H1 (cell line): ENCODE measurements around the gene KRTAP4-9. TPM values are rescaled to one million over a fixed set of nuclear protein-coding genes. Genes with fewer than 3 reads are reported as not detected.

ENCODE experiments used
- CTCF ChIA-PET: fragments of 300-600 bp; sonication (Branson Sonifier 250); formaldehyde crosslinking; loops from one replicate; lab custom pipeline; 2021; ENCODE audit not compliant: partially characterized antibody; lab: Charles Lee
- POLR2A ChIA-PET: fragments of 300-600 bp; sonication (Branson Sonifier 250); formaldehyde crosslinking; loops from one replicate; lab custom pipeline; 2021; ENCODE audit warnings: inconsistent platforms; ENCODE audit not compliant: partially characterized antibody; lab: Charles Lee
- DNase-seq, 2 experiments: peaks; one replicate each; pipeline versions ENCODE4 v3.0.0 to v3.0.0-alpha.2; 2010 to 2022; ENCODE audit warnings: low spot score in 2 of 2, low read depth in 1 of 2, mixed read lengths in 1 of 2
- FAIRE-seq: peaks from 2 replicates; lab custom pipeline; 2011; peaks lifted over from hg19 to GRCh38; lab: Jason Lieb, UNC
- H2AFZ ChIP-seq: 2 replicates; pipeline ENCODE4 v1.8.1; 2012; ENCODE audit warnings: low read length, inconsistent platforms
- H2AK5ac ChIP-seq: 2 replicates; pipeline ENCODE4 v1.6.1; 2013; ENCODE audit warnings: low read depth, low read length
- H2BK120ac ChIP-seq: replicated peaks from 2 replicates; pipeline ENCODE3; 2013; ENCODE audit warnings: low read depth, low read length, inconsistent platforms
- H2BK12ac ChIP-seq: 2 replicates; pipeline ENCODE4 v1.6.1; 2013; ENCODE audit warnings: low read depth, low read length
- H2BK15ac ChIP-seq: 2 replicates; pipeline ENCODE4 v1.6.1; 2013; ENCODE audit warnings: low read length
- H2BK20ac ChIP-seq: 2 replicates; pipeline ENCODE4 v1.6.1; 2013; ENCODE audit warnings: low read length
- H2BK5ac ChIP-seq: 2 replicates; pipeline ENCODE4 v1.6.1; 2013; ENCODE audit warnings: low read depth, low read length
- H3K14ac ChIP-seq: 2 replicates; pipeline ENCODE4 v1.6.1; 2013; ENCODE audit warnings: inconsistent platforms; ENCODE audit not compliant: insufficient read length
- H3K18ac ChIP-seq: 2 replicates; pipeline ENCODE4 v1.6.1; 2013; ENCODE audit warnings: low read length; ENCODE audit errors: extremely low read depth
- H3K23ac ChIP-seq: 2 replicates; pipeline ENCODE4 v1.6.1; 2013; ENCODE audit warnings: inconsistent platforms; ENCODE audit not compliant: insufficient read length
- H3K23me2 ChIP-seq: 2 replicates; pipeline ENCODE4 v1.6.1; 2013; ENCODE audit warnings: low read depth, low read length
- H3K27ac ChIP-seq: 2 replicates; pipeline ENCODE4 v1.6.1; 2011; ENCODE audit warnings: low read depth, low read length, inconsistent platforms
- H3K27me3 ChIP-seq, 4 experiments: replicated peaks in 1 of 4; 1 replicate in 1 of 4; 2 replicates in 3 of 4; pipeline versions ENCODE4 v1.6.1 to v1.8.1; 2011 to 2013; ENCODE audit warnings: low read length in 3 of 4, mild to moderate bottlenecking in 3 of 4, inconsistent platforms in 2 of 4, mixed read lengths in 2 of 4, moderate library complexity in 1 of 4; ENCODE audit not compliant: control insufficient read depth in 3 of 4, insufficient read depth in 3 of 4; ENCODE audit errors: extremely low read depth in 1 of 4
- H3K36me3 ChIP-seq, 4 experiments: 2 replicates each; pipeline versions ENCODE4 v1.6.1 to v1.8.1; 2011 to 2013; ENCODE audit warnings: mild to moderate bottlenecking in 4 of 4, low read length in 3 of 4, moderate library complexity in 2 of 4, control low read depth in 1 of 4, inconsistent platforms in 1 of 4; ENCODE audit not compliant: insufficient read depth in 4 of 4, control insufficient read depth in 2 of 4
- H3K4ac ChIP-seq: replicated peaks from 2 replicates; pipeline ENCODE3; 2013; ENCODE audit warnings: low read length, low read depth, mixed read lengths, inconsistent platforms; ENCODE audit not compliant: insufficient read length
- H3K4me1 ChIP-seq, 4 experiments: replicated peaks in 1 of 4; 1 replicate in 1 of 4; 2 replicates in 3 of 4; pipeline versions ENCODE4 v1.6.1 to v1.8.1; 2011 to 2013; ENCODE audit warnings: low read length in 3 of 4, inconsistent platforms in 2 of 4, mixed read lengths in 1 of 4; ENCODE audit not compliant: insufficient read depth in 4 of 4, control insufficient read depth in 3 of 4
- H3K4me2 ChIP-seq, 2 experiments: 2 replicates each; pipeline versions ENCODE4 v1.6.1 to v1.8.1; 2011 to 2013; ENCODE audit warnings: low read depth in 2 of 2, low read length in 2 of 2, control low read depth in 1 of 2, inconsistent platforms in 1 of 2, mild to moderate bottlenecking in 1 of 2; ENCODE audit not compliant: insufficient read depth in 1 of 2
- H3K4me3 ChIP-seq, 4 experiments: fragments of 200-600, 300-600 bp in 1 of 4; sonication (generic), shearing (Covaris generic), sonication (Bioruptor Twin) in 1 of 4; 2 replicates each; pipeline versions ENCODE4 v1.5.1 to v1.8.1; 2011 to 2016; ENCODE audit warnings: low read length in 4 of 4, low read depth in 3 of 4, control low read depth in 2 of 4, inconsistent platforms in 2 of 4, mild to moderate bottlenecking in 2 of 4, mixed read lengths in 1 of 4, moderate library complexity in 1 of 4; ENCODE audit not compliant: insufficient read depth in 2 of 4; ENCODE audit errors: extremely low read depth in 1 of 4
- H3K56ac ChIP-seq: replicated peaks from 2 replicates; pipeline ENCODE3; 2013; ENCODE audit warnings: low read depth, mild to moderate bottlenecking, mixed read lengths, low read length, inconsistent platforms; ENCODE audit not compliant: insufficient read length
- H3K79me1 ChIP-seq: 2 replicates; pipeline ENCODE4 v1.6.1; 2013; ENCODE audit warnings: low read depth, low read length, control low read depth
- H3K79me2 ChIP-seq, 2 experiments: 2 replicates each; pipeline versions ENCODE4 v1.6.1 to v1.8.1; 2012 to 2013; ENCODE audit warnings: low read length in 2 of 2, mild to moderate bottlenecking in 2 of 2, inconsistent platforms in 1 of 2; ENCODE audit not compliant: insufficient read depth in 2 of 2, control insufficient read depth in 1 of 2
- H3K9ac ChIP-seq, 4 experiments: replicated peaks in 1 of 4; 1 replicate in 1 of 4; 2 replicates in 3 of 4; pipeline versions ENCODE4 v1.6.1 to v1.8.1; 2011 to 2013; ENCODE audit warnings: low read depth in 3 of 4, low read length in 3 of 4, control low read depth in 2 of 4, mild to moderate bottlenecking in 2 of 4, moderate library complexity in 2 of 4, inconsistent platforms in 1 of 4; ENCODE audit errors: extremely low read depth in 1 of 4
- H3K9me3 ChIP-seq, 2 experiments: 2 replicates each; pipeline versions ENCODE4 v1.6.1 to v1.8.1; 2012 to 2013; ENCODE audit warnings: mild to moderate bottlenecking in 2 of 2, moderate library complexity in 2 of 2, control low read depth in 1 of 2, inconsistent platforms in 1 of 2, low read depth in 1 of 2, low read length in 1 of 2, mixed read lengths in 1 of 2; ENCODE audit not compliant: insufficient read depth in 2 of 2
- H4K20me1 ChIP-seq, 2 experiments: replicated peaks in 1 of 2; 2 replicates each; pipeline versions ENCODE3 to v1.8.1; 2011 to 2013; ENCODE audit warnings: inconsistent platforms in 2 of 2, low read length in 2 of 2, mild to moderate bottlenecking in 1 of 2; ENCODE audit not compliant: insufficient read depth in 2 of 2, control insufficient read depth in 1 of 2
- H4K5ac ChIP-seq: 2 replicates; pipeline ENCODE4 v1.6.1; 2013; ENCODE audit warnings: low read length, low read depth, mixed read lengths, inconsistent platforms; ENCODE audit not compliant: insufficient read length
- H4K8ac ChIP-seq: 2 replicates; pipeline ENCODE4 v1.8.0; 2013; ENCODE audit warnings: mild to moderate bottlenecking, moderate library complexity, low read length, inconsistent platforms; ENCODE audit not compliant: insufficient read depth; ENCODE audit errors: extremely low read depth
- H4K91ac ChIP-seq: replicated peaks from 2 replicates; pipeline ENCODE3; 2013; ENCODE audit warnings: low read length, mixed read lengths, inconsistent platforms; ENCODE audit not compliant: insufficient read length
- ASH2L ChIP-seq: fragments of 200-600, 300-600 bp; sonication (generic); IDR thresholded peaks from one replicate; pipeline ENCODE4 v1.7.1; 2017; ENCODE audit warnings: low read length
- BCL11A ChIP-seq, 2 experiments: IDR thresholded peaks; one replicate each; pipeline ENCODE4 v1.6.1; 2011; ENCODE audit warnings: low read depth in 2 of 2, low read length in 2 of 2, mild to moderate bottlenecking in 2 of 2
- CBX8 ChIP-seq: fragments of 300-800, 300-1000 bp; sonication (generic); IDR thresholded peaks from 2 replicates; pipeline ENCODE4 v1.7.1; 2016; ENCODE audit warnings: low read depth, low read length, borderline replicate concordance
- EP300 ChIP-seq, 2 experiments: IDR thresholded peaks; 1 replicate in 1 of 2; 2 replicates in 1 of 2; pipeline ENCODE4 v1.6.1; 2011 to 2012; ENCODE audit warnings: low read depth in 2 of 2, low read length in 2 of 2, mild to moderate bottlenecking in 2 of 2, borderline replicate concordance in 1 of 2, inconsistent platforms in 1 of 2, moderate library complexity in 1 of 2
- EZH2 ChIP-seq: fragments of 200-600 bp; sonication (generic); IDR thresholded peaks from 2 replicates; pipeline ENCODE4 v1.7.1; 2012; ENCODE audit warnings: low read depth, mild to moderate bottlenecking, moderate library complexity, low read length, inconsistent platforms; ENCODE audit not compliant: severe bottlenecking
- GTF2F1 ChIP-seq: IDR thresholded peaks from 2 replicates; pipeline ENCODE4 v1.6.1; 2012; ENCODE audit warnings: low read depth, low read length, improper control_type of control experiment, borderline replicate concordance
- KDM1A ChIP-seq: fragments of 200-600, 300-600 bp; sonication (generic); IDR thresholded peaks from 2 replicates; pipeline ENCODE4 v1.7.1; 2016; ENCODE audit warnings: mild to moderate bottlenecking, low read length, borderline replicate concordance
- POLR2A ChIP-seq, 2 experiments: IDR thresholded peaks; 1 replicate in 1 of 2; 2 replicates in 1 of 2; pipeline ENCODE4 v1.6.1; 2011; ENCODE audit warnings: low read depth in 2 of 2, low read length in 2 of 2, mild to moderate bottlenecking in 2 of 2; ENCODE audit errors: control extremely low read depth in 1 of 2
- SP2 ChIP-seq: IDR thresholded peaks from 2 replicates; pipeline ENCODE4 v1.6.1; 2012; ENCODE audit warnings: mild to moderate bottlenecking, low read length, inconsistent platforms
- SRF ChIP-seq: IDR thresholded peaks from 2 replicates; pipeline ENCODE4 v1.6.1; 2011; ENCODE audit warnings: mild to moderate bottlenecking, low read depth, low read length, moderate library complexity
- TAF1 ChIP-seq: IDR thresholded peaks from 2 replicates; pipeline ENCODE4 v1.6.1; 2011; ENCODE audit warnings: mild to moderate bottlenecking, low read depth, low read length
- TAF7 ChIP-seq: optimal IDR thresholded peaks from 2 replicates; pipeline ENCODE3; 2011; ENCODE audit warnings: low read depth, mild to moderate bottlenecking, inconsistent platforms, low read length, moderate library complexity, borderline replicate concordance
- TCF12 ChIP-seq: IDR thresholded peaks from 2 replicates; pipeline ENCODE4 v1.6.1; 2011; ENCODE audit warnings: low read depth, mild to moderate bottlenecking, low read length
- WGBS, 2 experiments: shearing (Covaris generic) in 1 of 2; methylation state at CpG; one replicate each; pipeline versions ENCODE4 v1.1.6 to v1.1.7; 2013 to 2015; ENCODE audit warnings: low lambda C conversion rate in 2 of 2, mixed read lengths in 2 of 2, inconsistent platforms in 1 of 2, low coverage in 1 of 2, missing lambda C conversion rate in 1 of 2; ENCODE audit not compliant: insufficient replicate concordance in 2 of 2, insufficient coverage in 1 of 2, insufficient read length in 1 of 2; ENCODE audit errors: extremely low coverage in 1 of 2, missing lambda C conversion rate in 1 of 2; 5-methylcytosine and 5-hydroxymethylcytosine counted together
- polyA plus RNA-seq, 7 experiments: library from polyadenylated mRNA; depleted of rRNA in 3 of 7; stranded (reverse) in 5 of 7; unstranded in 2 of 7; fragments of >200 nt in 5 of 7; fragments of 200-250 nt in 2 of 7; gene quantifications; 1 replicate in 5 of 7; 2 replicates in 1 of 7; 4 replicates in 1 of 7; pipeline versions ENCODE4 v1.2.1 to v1.2.3, GENCODE V29; 2011 to 2013; ENCODE audit warnings: missing spikeins in 2 of 7, mixed read lengths in 2 of 7
- total RNA-seq: library from RNA; stranded (reverse); fragmentation: NEBNext Ultra II Directional; extraction: Animal tissue kit (Norgen Biotek cat#: 25700); gene quantifications from 2 replicates; pipeline ENCODE4 v1.2.1, GENCODE V29; 2021

KRTAP4-9 gene
- total and polyA plus RNA-seq, 2 of the 8 experiments (the other 6 are each of a cell fraction or from before 2014, with no cell fraction given) = not detected

- Histone ChIP-seq H3K9ac (no peak overlapping the region), H3K23ac (no peak overlapping the region), H2BK12ac (no peak overlapping the region), H2BK15ac (no peak overlapping the region), H3K27ac (no peak overlapping the region), H2BK20ac (no peak overlapping the region), H2BK5ac (no peak overlapping the region), H3K4me1 (peaks cover 0 to 10% (median 4%) of the 10 kb centered on the region in 4 experiments; a peak in 4 of 7 replicates), H3K36me3 (no peaks in the 10 kb centered on the region; a peak in 3 of 8 replicates), H4K20me1 (no peaks in the 10 kb centered on the region), H3K79me2 (no peaks in the 10 kb centered on the region), H3K4ac (no peak overlapping the region), H2AFZ (no peak overlapping the region), H3K4me2 (no peak overlapping the region), H3K23me2 (no peaks in the 10 kb centered on the region), H3K4me3 (no peak overlapping the region), H2BK120ac (no peak overlapping the region), H3K9me3 (peaks cover 15 to 32% of the 10 kb centered on the region in 2 experiments), H3K56ac (no peak overlapping the region), H4K91ac (no peak overlapping the region), H3K18ac (no peak overlapping the region), H2AK5ac (no peak overlapping the region), H4K5ac (no peak overlapping the region), H4K8ac (no peak overlapping the region), H3K27me3 (no peaks in the 10 kb centered on the region), H3K79me1 (no peaks in the 10 kb centered on the region), H3K14ac (no peak overlapping the region)
- ChIA-PET POLR2A (no interaction called here), CTCF (no interaction called here)
- 92% methylated on average over 2 of the region's 2 CpGs; no CpG with 5 or more reads in 1 of the 2 experiments for WGBS, 2 experiments
- DNase-seq (no peak), FAIRE-seq (no peak)
- TF ChIP-seq TAF1 = no peak
- no peak for TF ChIP-seq CBX8
- TF ChIP-seq EZH2 = no peak
- no peak for TF ChIP-seq TCF12
- no peak for TF ChIP-seq GTF2F1
- no peak for TF ChIP-seq KDM1A
- TF ChIP-seq SRF = no peak
- TF ChIP-seq EP300 (IDR thresholded peaks at IDR 0.05; ENCODE audit: borderline replicate concordance in 1 of 2, low read depth in 2 of 2, low read length in 2 of 2) = no peak
- no peak for TF ChIP-seq POLR2A (IDR thresholded peaks at IDR 0.05; ENCODE audit: control extremely low read depth in 1 of 2, low read depth in 2 of 2, low read length in 2 of 2)
- TF ChIP-seq ASH2L = no peak
- no peak for TF ChIP-seq BCL11A (IDR thresholded peaks at IDR 0.05; ENCODE audit: low read depth in 2 of 2, low read length in 2 of 2)
- TF ChIP-seq SP2 = no peak
- no peak for TF ChIP-seq TAF7
These were observed 6.1 kb downstream of the KRTAP4-9 start for GRCh38 chr17:41111151-41111885.
